ENCODE measurements around the gene UNCX. TPM values are rescaled to one million over a fixed set of nuclear protein-coding genes. Genes with fewer than 3 reads are reported as not detected.

The UNCX gene
- total and polyA plus RNA-seq, 2 of the 4 experiments (the other 2 are of a cell fraction): not detected

- no peak overlapping the region for H3K23ac ChIP-seq (ENCODE audit: low read depth, low read length)
- POLR2A ChIA-PET (ENCODE audit: unreplicated experiment): no interaction called here
- TF ChIP-seq CHD1 (IDR thresholded peaks at IDR 0.05; ENCODE audit: low read depth, low read length) (no peak), CTCF (conservative IDR thresholded peaks at IDR 0.05; ENCODE audit: low read depth, low read length) (no peak), SMC3 (IDR thresholded peaks at IDR 0.05; ENCODE audit: low read depth, low read length) (no peak), CEBPB (IDR thresholded peaks at IDR 0.05; ENCODE audit: low read depth, low read length) (no peak), MAFK (IDR thresholded peaks at IDR 0.05; ENCODE audit: low read depth, low read length) (no peak), RFX5 (IDR thresholded peaks at IDR 0.05; ENCODE audit: low read depth, low read length) (no peak), BHLHE40 (IDR thresholded peaks at IDR 0.05; ENCODE audit: low read depth, low read length) (no peak), POLR2A (IDR thresholded peaks at IDR 0.05; ENCODE audit: low read depth, low read length) (no peak), RCOR1 (IDR thresholded peaks at IDR 0.05; ENCODE audit: insufficient replicate concordance, low read length) (no peak), RAD21 (IDR thresholded peaks at IDR 0.05; ENCODE audit: low read length) (no peak), MXI1 (IDR thresholded peaks at IDR 0.05; ENCODE audit: borderline replicate concordance, low read depth, low read length) (no peak), MAZ (IDR thresholded peaks at IDR 0.05; ENCODE audit: borderline replicate concordance, low read depth, low read length) (no peak), ELK1 (IDR thresholded peaks at IDR 0.05; ENCODE audit: borderline replicate concordance, low read depth, low read length) (no peak)
- H4K20me1 ChIP-seq (ENCODE audit: insufficient read depth, low read length): no peaks in the 10 kb centered on the region
- H3K4me1 ChIP-seq (ENCODE audit: control insufficient read depth, insufficient read depth, low read length): no peaks in the 10 kb centered on the region
- H3K9me1 ChIP-seq (ENCODE audit: insufficient read depth, low read length): no peaks in the 10 kb centered on the region
- H3K9me3 ChIP-seq (ENCODE audit: control insufficient read depth, insufficient read depth, low read length): 0 out of 2 replicates have a peak, but pooled peaks cover 2% of the 10 kb centered on the region
- H2BK120ac ChIP-seq (ENCODE audit: low read depth, low read length): no peak overlapping the region
- no peaks in the 10 kb centered on the region for H3K36me3 ChIP-seq (ENCODE audit: control insufficient read depth, insufficient read depth, low read length)
- no peak overlapping the region for H2AFZ ChIP-seq (replicated peaks; ENCODE audit: low read length, poor library complexity)
- no peak overlapping the region for H2BK15ac ChIP-seq (ENCODE audit: low read depth, low read length)
- H4K5ac ChIP-seq (ENCODE audit: low read depth, low read length): no peak overlapping the region
- no peaks in the 10 kb centered on the region for H3K79me1 ChIP-seq (ENCODE audit: low read depth in 1 of 2, low read length in 2 of 2)
- intact Hi-C loops (cut with micrococcal nuclease): no loop called here
- no peak overlapping the region for H3K4ac ChIP-seq (ENCODE audit: low read depth, low read length)
- no peak overlapping the region for H2AK9ac ChIP-seq (replicated peaks; ENCODE audit: low read depth, low read length, poor library complexity)
- H3K4me2 ChIP-seq (ENCODE audit: low read depth, low read length): no peak overlapping the region
- ATAC-seq (ENCODE audit: low read depth) (no peak), DNase-seq (no peak)
- no peak overlapping the region for H3K4me3 ChIP-seq (ENCODE audit: insufficient read depth, low read depth, low read length)
- peaks cover 48% of the 10 kb centered on the region for H3K27me3 ChIP-seq (ENCODE audit: control insufficient read depth, insufficient read depth, low read length)
- H3K56ac ChIP-seq (ENCODE audit: extremely low read depth, insufficient read depth, low read length): no peak overlapping the region
- no peak overlapping the region for H3K18ac ChIP-seq (ENCODE audit: low read depth, low read length)
- H3K9ac ChIP-seq (ENCODE audit: low read depth, low read length): no peak overlapping the region
- CTCF ChIA-PET: no interaction called here
- H2BK5ac ChIP-seq (ENCODE audit: low read depth, low read length, poor library complexity, severe bottlenecking): no peak overlapping the region
- in situ Hi-C loops (cut with MboI; ENCODE audit: low sequenced_read_pairs): no loop called here
- BruUV-seq (replicated peaks): no TSS peak
- H2AK5ac ChIP-seq (ENCODE audit: low read depth, low read length): no peak overlapping the region
- dilution Hi-C loops (cut with HindIII; ENCODE audit: low sequenced_read_pairs, unreplicated experiment): no loop called here
- H2BK20ac ChIP-seq (ENCODE audit: low read depth, low read length): no peak overlapping the region
- H4K91ac ChIP-seq (ENCODE audit: insufficient read depth, low read depth, low read length): no peak overlapping the region
- no peak overlapping the region for H3K27ac ChIP-seq (ENCODE audit: insufficient read depth, low read length)
- WGBS, 2 experiments (ENCODE audit: extremely low coverage in 2 of 2, insufficient read length in 1 of 2): 49% methylated on average over 9 of the region's 20 CpGs; no CpG with 5 or more reads in 1 of the 2 experiments
- H4K8ac ChIP-seq (ENCODE audit: low read depth in 2 of 2, low read length in 2 of 2): no peak overlapping the region
- H3K14ac ChIP-seq (replicated peaks; ENCODE audit: low read depth, low read length): no peak overlapping the region
Measured at GRCh38 chr7:1284743-1285458, 52.2 kb downstream of the UNCX start.

All from IMR-90 (cell line).